Mesothelial cell of epicardium (in vitro differentiated cells): Measurements from ENCODE around the gene VWF. TPM values are rescaled to one million over a fixed set of nuclear protein-coding genes. Genes with fewer than 3 reads are reported as not detected.

Experiments
- DNase-seq, 2 experiments: peaks; one replicate each; pipeline ENCODE4 v3.0.0; 2021; ENCODE audit warnings: low spot score in 2 of 2; ENCODE audit not compliant: unreplicated experiment in 2 of 2
- H3K27ac Mint-ChIP-seq: 2 replicates; pipeline ENCODE4 v1.8.0; 2021; ENCODE audit warnings: mixed read lengths
- H3K27me3 Mint-ChIP-seq: 2 replicates; pipeline ENCODE4 v1.8.0; 2021; ENCODE audit warnings: low read depth, mixed read lengths
- H3K36me3 Mint-ChIP-seq: 2 replicates; pipeline ENCODE4 v1.8.0; 2021; ENCODE audit warnings: mixed read lengths
- H3K4me1 Mint-ChIP-seq: 2 replicates; pipeline ENCODE4 v1.8.0; 2021; ENCODE audit warnings: mixed read lengths
- H3K4me3 Mint-ChIP-seq: 2 replicates; pipeline ENCODE4 v1.8.0; 2021; ENCODE audit warnings: mild to moderate bottlenecking, moderate library complexity, mixed read lengths
- H3K9me3 Mint-ChIP-seq: 2 replicates; pipeline ENCODE4 v1.8.0; 2021; ENCODE audit warnings: mixed read lengths
- total RNA-seq: library from RNA; stranded (reverse); gene quantifications from 3 replicates; pipeline ENCODE4 v1.2.1, GENCODE V29; 2021
- TF ChIP-seq, protein P1 (sequence below): fragments of 200-600 bp; sonication (generic); IDR thresholded peaks from one replicate; pipeline ENCODE4 v1.5.0; 2021; ENCODE audit warnings: antibody characterized with exemption; ENCODE audit not compliant: unreplicated experiment

VWF gene
- 0.24 to 0.31 TPM (median 0.29 TPM) in 3 replicates for total RNA-seq

DNA sequence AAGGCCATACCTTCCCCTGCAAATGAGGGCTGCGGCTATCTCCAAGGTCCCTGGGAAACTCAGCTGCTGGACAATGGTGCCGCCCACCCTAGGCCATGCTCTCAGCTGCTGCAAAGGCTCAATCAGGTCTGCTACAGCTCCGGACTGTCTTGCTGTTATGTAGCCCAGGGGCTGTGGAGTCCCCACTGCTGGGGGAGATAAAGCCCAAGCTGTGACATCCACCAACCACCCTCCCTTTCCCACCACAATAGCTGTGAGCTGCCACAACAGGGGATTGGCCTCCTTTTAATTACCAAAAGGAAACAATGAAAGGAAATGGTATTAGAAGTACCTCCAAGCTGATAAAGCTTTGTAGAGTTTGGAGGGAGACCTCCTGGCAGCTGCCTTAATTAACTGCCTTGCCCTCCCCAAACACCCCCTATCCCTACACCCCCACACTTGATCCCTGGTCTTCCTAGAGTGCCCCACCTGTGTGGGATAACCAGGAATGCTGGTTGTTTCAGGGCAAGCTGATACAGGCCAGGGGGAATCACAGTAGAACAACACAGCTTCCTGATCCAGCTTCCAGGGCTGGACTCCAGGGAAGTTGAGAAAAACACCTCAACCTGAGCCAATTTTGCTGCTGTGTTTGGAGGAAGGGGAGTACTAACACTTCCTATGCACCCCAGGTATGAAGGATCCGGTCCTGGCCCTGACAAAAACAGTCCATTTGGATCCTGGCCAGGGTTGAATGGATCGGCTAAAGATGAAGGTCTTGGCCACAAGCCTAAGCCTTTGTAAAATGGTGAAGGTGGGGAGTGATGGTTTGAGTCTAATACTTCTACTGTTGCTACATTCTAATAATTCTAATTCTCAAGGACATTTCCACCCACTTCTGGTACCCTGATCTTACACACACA lies at the start of gene VWF:
Gene VWF, minus strand, starts transcription at position 260 of the 899 bp plus-strand sequence. CDS start 1,474 bp downstream, outside the sequence.
- Mint-ChIP-seq H3K27ac (no peak within 1 kb of the TSS), H3K9me3 (no peaks in the 10 kb centered on the region), H3K27me3 (no peaks in the 10 kb centered on the region), H3K4me1 (no peaks in the 10 kb centered on the region), H3K4me3 (no peak within 1 kb of the TSS), H3K36me3 (no peaks in the 10 kb centered on the region)
- no peak for DNase-seq
- TF ChIP-seq, protein P1, sequence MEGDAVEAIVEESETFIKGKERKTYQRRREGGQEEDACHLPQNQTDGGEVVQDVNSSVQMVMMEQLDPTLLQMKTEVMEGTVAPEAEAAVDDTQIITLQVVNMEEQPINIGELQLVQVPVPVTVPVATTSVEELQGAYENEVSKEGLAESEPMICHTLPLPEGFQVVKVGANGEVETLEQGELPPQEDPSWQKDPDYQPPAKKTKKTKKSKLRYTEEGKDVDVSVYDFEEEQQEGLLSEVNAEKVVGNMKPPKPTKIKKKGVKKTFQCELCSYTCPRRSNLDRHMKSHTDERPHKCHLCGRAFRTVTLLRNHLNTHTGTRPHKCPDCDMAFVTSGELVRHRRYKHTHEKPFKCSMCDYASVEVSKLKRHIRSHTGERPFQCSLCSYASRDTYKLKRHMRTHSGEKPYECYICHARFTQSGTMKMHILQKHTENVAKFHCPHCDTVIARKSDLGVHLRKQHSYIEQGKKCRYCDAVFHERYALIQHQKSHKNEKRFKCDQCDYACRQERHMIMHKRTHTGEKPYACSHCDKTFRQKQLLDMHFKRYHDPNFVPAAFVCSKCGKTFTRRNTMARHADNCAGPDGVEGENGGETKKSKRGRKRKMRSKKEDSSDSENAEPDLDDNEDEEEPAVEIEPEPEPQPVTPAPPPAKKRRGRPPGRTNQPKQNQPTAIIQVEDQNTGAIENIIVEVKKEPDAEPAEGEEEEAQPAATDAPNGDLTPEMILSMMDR, result no peak

DNA sequence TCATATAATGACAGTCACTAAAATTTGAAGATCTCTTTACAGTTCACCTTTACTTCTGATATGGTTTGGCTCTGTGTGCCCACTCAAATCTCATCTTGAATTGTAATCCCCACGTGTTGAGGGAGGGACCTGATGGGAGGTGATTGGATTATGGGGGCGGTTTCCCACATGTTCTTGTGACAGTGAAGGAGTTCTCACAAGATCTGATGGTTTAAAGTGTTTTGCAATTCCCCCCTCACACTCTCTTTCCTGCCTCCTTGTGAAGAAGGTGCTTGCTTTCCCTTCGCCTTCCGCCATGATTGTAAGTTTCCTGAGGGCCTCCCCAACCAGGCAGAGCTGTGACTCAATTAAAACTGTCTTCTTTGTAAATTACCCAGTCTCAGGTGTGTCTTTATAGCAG lies 48.4 kb upstream of the VWF start:
- peaks cover 9% of the 10 kb centered on the region for H3K9me3 Mint-ChIP-seq
- TF ChIP-seq, protein P1, result no peak
- no peaks in the 10 kb centered on the region for H3K27me3 Mint-ChIP-seq
- no peak overlapping the region for H3K4me3 Mint-ChIP-seq
- H3K27ac Mint-ChIP-seq, result no peak overlapping the region
- H3K4me1 Mint-ChIP-seq, result no peaks in the 10 kb centered on the region
- H3K36me3 Mint-ChIP-seq, result no peaks in the 10 kb centered on the region
- DNase-seq, result no peak

DNA sequence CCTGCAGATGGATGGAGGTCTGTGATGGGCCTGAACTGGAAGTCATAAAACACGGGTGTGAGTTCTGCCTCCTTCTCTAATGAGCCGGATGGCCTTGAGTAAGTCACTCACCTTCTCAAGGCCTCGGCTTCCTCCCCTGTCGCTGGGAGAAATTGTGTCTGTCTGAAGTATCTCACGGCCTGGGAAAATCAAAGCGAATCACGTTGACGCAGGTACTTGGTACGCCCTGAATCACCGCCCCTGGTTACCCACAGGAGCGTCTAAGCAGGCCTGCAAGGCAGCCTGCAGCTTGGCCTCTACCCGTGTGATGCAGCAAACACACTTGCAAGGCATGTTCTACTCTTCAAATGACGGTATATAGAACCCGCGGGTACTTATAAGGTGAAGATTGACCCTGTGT lies 47.6 kb upstream of the VWF start:
- H3K27me3 Mint-ChIP-seq, result no peaks in the 10 kb centered on the region

DNA sequence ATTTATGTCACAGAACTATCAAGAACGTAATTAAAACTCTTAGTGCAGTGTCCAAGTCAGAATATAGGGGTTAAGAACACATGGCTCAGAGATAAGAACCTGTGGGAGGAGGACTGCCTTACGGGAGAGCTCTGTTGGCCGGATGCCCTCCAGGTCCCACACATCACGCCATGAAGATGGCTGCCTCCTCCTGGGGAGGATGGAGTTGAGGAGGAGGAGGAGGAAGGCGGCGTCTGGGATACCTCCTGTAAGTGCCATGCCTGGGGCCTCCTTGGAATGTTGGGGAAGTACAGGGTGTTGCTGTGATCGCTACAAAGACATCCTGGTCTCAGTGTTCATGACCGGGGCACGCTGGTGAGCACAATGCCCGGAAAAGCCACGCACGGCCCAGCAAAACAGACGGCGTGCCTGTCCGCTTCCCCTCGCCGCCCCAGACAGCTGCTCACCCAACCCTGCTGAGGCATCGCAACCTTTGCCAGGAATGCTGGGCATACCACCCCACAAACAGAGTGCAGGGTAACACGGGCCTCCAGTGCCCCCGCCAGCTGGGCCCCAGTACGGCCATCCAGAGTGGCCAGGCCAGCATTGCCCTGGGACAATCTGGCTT lies 47.0 kb upstream of the VWF start:
- Mint-ChIP-seq H3K9me3 (peaks cover 9% of the 10 kb centered on the region), H3K27ac (no peak overlapping the region), H3K4me1 (no peaks in the 10 kb centered on the region), H3K4me3 (no peak overlapping the region), H3K36me3 (no peaks in the 10 kb centered on the region), H3K27me3 (no peaks in the 10 kb centered on the region)
- TF ChIP-seq, protein P1, result no peak
- no peak for DNase-seq

More for the DNA sequence above, 47.6 kb upstream of the VWF start:
- H3K4me3 Mint-ChIP-seq, result no peak overlapping the region
- peaks cover 9% of the 10 kb centered on the region for H3K9me3 Mint-ChIP-seq
- TF ChIP-seq, protein P1, result no peak
- H3K4me1 Mint-ChIP-seq, result no peaks in the 10 kb centered on the region
- no peak overlapping the region for H3K27ac Mint-ChIP-seq
- no peak for DNase-seq
- H3K36me3 Mint-ChIP-seq, result no peaks in the 10 kb centered on the region

DNA sequence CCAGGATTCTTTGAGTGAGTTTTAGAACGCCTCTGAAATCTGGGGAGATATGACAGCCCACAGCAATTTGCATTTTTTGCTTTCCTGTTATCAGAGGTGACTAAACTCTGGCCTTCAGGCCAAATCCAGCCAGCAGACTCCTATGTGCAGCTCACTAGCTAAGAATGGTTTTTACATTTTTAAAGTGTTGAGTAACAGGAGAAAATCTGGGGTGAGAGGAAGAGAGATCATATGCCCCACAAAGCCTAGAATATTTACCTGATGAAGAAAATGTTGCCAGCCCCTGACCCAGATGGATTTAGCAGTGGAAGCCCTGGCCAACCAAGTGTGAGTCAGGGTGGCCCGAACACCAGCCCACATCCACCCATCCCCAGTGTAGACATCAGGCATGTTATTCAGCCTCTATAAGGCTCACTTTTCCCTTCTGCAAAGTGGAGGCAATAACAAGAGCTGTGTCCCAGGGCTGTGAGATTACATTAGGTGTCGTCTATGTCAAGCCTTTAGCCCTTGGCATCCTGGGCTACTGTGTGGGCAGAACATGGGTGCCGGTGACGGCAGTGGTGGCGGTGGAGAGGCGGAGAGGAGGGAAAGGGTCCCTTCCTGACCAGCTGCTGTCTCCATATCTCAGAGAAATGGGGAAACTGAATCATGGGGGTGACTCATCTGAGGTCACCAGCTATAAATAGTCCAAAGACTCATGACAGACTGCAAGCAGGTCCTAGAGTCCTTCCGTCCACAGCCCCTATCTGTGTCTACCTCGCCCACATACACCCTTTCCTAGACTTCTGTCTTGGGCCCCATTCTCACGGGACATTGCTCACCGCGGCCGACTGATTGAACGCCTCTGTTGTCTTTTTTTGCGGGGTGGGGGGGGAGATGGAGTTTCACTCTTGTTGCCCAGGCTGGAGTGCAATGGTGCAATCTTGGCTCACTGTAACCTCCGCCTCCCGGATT lies 43.1 kb upstream of the VWF start:
- Mint-ChIP-seq H3K4me1 (no peaks in the 10 kb centered on the region), H3K9me3 (no peaks in the 10 kb centered on the region), H3K4me3 (no peak overlapping the region), H3K27ac (peak overlapping the region; percentile 14), H3K27me3 (no peaks in the 10 kb centered on the region), H3K36me3 (no peaks in the 10 kb centered on the region)
- no peak for DNase-seq
- TF ChIP-seq, protein P1, result no peak
